Large intestine (tissue), 3 donors: ENCODE results near the gene EPHA5. TPM values are rescaled to one million over a fixed set of nuclear protein-coding genes. Genes with fewer than 3 reads are reported as not detected.

Source experiments
- DNase-seq, 2 donors: peaks; one replicate each; pipeline versions ENCODE4 v3.0.0 to v3.0.0-alpha.2; 2013
- H3K27ac ChIP-seq: one replicate; pipeline ENCODE4 v1.5.1; 2013; ENCODE audit warnings: low read length
- H3K27me3 ChIP-seq: 2 replicates; pipeline ENCODE4 v1.6.1; 2013; ENCODE audit warnings: low read length; ENCODE audit not compliant: control insufficient read depth, insufficient read depth
- H3K36me3 ChIP-seq: 2 replicates; pipeline ENCODE4 v1.6.1; 2013; ENCODE audit warnings: low read length; ENCODE audit not compliant: control insufficient read depth, insufficient read depth
- H3K4me1 ChIP-seq: one replicate; pipeline ENCODE4 v1.6.1; 2013; ENCODE audit warnings: low read length; ENCODE audit not compliant: control insufficient read depth, insufficient read depth
- H3K4me3 ChIP-seq: one replicate; pipeline ENCODE4 v1.5.1; 2013; ENCODE audit warnings: low read length
- H3K9me3 ChIP-seq: one replicate; pipeline ENCODE4 v1.6.1; 2013; ENCODE audit warnings: mild to moderate bottlenecking, low read depth, low read length, moderate library complexity; ENCODE audit not compliant: control insufficient read depth
- WGBS: methylation state at CpG from one replicate; pipeline ENCODE4 v1.1.5; 2013; ENCODE audit warnings: low lambda C conversion rate; ENCODE audit not compliant: insufficient coverage; 5-methylcytosine and 5-hydroxymethylcytosine counted together
- polyA plus RNA-seq: library from polyadenylated mRNA; unstranded; fragments of 120-200 nt; gene quantifications from one replicate; pipeline ENCODE4 v1.2.1, GENCODE V29; 2013

The EPHA5 gene
- polyA plus RNA-seq, 1 donor = 0.72 TPM

DNA sequence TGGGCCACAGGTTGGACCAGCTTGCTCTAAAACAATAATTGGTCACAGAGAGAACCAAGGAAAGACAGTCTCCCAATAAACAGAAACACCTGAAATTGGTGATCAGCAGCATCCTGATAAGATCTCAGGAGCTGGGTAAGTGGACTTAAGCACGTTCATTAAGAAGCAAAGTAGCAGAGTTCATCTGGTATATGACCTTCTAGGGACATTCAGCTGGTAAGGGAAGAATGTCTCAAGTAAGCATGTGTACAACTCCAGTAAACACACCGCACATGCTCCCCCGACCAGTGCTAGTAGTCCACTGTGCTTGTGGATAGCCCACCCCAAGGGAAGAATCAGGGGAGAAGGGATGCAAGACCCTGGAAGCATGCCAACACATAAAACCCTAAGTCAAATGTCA, 216.9 kb downstream of the EPHA5 start:
- Histone ChIP-seq H3K27ac (no peak overlapping the region), H3K4me3 (no peak overlapping the region), H3K36me3 (no peaks in the 10 kb centered on the region), H3K9me3 (no peaks in the 10 kb centered on the region), H3K4me1 (no peaks in the 10 kb centered on the region), H3K27me3 (no peaks in the 10 kb centered on the region)
- 80% methylated on average over 1 of the region's 3 CpGs for WGBS
- no peak for DNase-seq

DNA sequence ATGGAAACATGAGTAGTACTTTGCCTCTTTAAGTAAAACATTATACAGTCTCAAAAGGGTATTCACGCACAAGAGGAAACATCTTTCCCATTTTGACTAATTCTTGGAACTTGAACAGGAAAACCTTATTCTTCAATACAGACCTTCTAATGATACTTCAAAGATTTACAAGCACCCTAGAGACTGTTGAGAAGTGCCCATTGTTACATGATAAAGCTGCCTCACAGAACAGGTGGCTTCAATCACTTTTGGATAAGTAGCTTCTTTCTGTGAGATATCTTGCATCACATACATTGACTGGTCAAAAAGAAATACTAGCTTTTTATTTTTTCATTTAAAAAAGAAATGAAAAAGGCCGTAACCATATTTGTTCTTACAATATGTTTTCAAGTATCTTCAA, 219.4 kb downstream of the EPHA5 start:
- no peak for DNase-seq
- H3K9me3 ChIP-seq = no peaks in the 10 kb centered on the region
- no peaks in the 10 kb centered on the region for H3K27me3 ChIP-seq
- H3K36me3 ChIP-seq = no peaks in the 10 kb centered on the region
- WGBS = 100% methylated on average over 1 of the region's 2 CpGs
- H3K27ac ChIP-seq = no peak overlapping the region
- no peaks in the 10 kb centered on the region for H3K4me1 ChIP-seq
- H3K4me3 ChIP-seq = no peak overlapping the region

DNA sequence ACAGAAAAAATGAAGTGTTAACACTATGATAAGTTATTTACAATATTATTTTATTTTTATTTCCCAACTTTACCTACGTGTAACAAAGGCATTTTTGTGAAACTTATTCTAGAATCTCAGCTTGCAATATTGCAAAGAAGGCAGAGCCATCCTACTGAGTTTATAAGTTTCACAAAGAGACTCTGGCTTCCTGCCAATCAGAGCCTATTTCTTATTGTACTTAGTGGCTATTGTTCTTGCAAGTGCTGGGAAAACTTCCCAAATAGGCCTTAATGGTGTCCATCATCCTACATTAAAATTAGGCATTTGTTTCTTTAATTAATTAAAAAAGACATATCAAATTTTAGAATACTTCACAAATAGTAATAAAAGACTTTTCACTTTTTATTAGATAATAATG, 233.2 kb downstream of the EPHA5 start:
- DNase-seq = no peak
- Histone ChIP-seq H3K4me3 (no peak overlapping the region), H3K27me3 (no peaks in the 10 kb centered on the region), H3K4me1 (no peaks in the 10 kb centered on the region), H3K36me3 (no peaks in the 10 kb centered on the region), H3K9me3 (no peaks in the 10 kb centered on the region), H3K27ac (no peak overlapping the region)
- WGBS = 71% methylated on average over 1 of the region's 1 CpG

DNA sequence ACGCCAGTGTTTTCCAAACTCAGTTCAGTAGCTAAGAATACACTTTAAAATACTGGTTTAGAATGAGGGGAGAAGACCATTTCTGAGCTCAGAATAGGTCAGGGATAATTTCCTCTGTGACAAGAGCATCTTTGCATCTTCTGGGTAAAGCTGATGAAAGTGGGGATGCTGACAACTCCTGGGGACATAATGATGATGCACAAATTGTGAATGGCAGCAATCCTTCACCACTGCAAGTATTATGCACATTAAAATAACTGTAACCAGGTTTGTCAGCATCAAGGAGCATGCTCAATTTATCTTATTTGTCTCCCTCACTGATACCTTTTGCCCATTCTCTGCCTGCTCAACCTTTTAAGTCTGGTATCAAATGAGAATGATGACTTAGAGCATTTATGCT, 248.2 kb downstream of the EPHA5 start:
- WGBS = no CpG with 5 or more reads among the region's 1 CpG

DNA sequence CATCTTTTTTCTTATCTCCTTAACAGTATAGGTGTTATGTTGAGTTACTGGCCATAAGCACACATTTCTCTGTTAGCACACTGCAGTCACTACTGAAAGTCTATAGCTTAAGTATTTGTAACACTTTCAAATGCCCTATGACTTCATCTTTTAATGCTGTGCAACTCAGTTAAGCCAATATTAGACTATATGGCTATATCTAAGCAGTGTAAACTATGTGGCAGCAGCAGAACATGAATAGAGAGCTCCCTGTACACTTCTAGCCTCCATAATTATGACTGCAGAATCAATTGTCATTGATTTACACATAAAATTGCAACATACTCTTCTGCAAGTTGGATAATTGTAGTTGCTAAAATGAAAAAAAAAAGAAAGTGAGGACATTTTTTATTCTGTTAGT, 250.3 kb downstream of the EPHA5 start:
- Histone ChIP-seq H3K4me1 (no peaks in the 10 kb centered on the region), H3K27ac (no peak overlapping the region)

More for the DNA sequence above, 248.2 kb downstream of the EPHA5 start:
- no peak overlapping the region for H3K27ac ChIP-seq
- no peak for DNase-seq
- H3K36me3 ChIP-seq = no peaks in the 10 kb centered on the region
- H3K4me3 ChIP-seq = no peak overlapping the region
- no peaks in the 10 kb centered on the region for H3K4me1 ChIP-seq
- no peaks in the 10 kb centered on the region for H3K9me3 ChIP-seq
- H3K27me3 ChIP-seq = no peaks in the 10 kb centered on the region

DNA sequence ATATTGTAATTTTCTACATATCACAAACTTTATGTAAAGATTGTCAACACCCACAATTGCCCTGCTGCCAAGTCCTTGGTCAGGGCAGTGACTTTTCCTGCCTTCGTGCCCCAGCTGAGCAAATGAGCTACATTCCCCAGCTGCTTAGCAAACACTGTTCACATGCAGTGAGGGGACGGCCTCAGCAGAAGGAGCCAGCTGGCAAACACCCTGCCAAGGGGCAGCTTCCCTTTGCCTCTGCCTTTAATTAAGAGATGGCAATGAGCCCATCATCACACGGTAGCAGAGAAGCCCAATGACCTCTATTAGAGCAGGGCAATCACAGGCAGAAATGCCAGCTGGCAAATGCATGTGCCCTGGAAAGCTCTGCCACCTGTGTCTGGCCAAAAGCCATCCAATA, 253.4 kb downstream of the EPHA5 start:
- WGBS = no CpG with 5 or more reads among the region's 3 CpGs
- Histone ChIP-seq H3K4me1 (no peaks in the 10 kb centered on the region), H3K27me3 (no peaks in the 10 kb centered on the region), H3K9me3 (no peaks in the 10 kb centered on the region), H3K36me3 (no peaks in the 10 kb centered on the region), H3K27ac (no peak overlapping the region), H3K4me3 (no peak overlapping the region)
- peak in 1 of 2 donors; percentile 2 for DNase-seq

More for the DNA sequence above, 250.3 kb downstream of the EPHA5 start:
- DNase-seq = no peak
- Histone ChIP-seq H3K9me3 (no peaks in the 10 kb centered on the region), H3K27me3 (no peaks in the 10 kb centered on the region), H3K4me3 (no peak overlapping the region), H3K36me3 (no peaks in the 10 kb centered on the region)

DNA sequence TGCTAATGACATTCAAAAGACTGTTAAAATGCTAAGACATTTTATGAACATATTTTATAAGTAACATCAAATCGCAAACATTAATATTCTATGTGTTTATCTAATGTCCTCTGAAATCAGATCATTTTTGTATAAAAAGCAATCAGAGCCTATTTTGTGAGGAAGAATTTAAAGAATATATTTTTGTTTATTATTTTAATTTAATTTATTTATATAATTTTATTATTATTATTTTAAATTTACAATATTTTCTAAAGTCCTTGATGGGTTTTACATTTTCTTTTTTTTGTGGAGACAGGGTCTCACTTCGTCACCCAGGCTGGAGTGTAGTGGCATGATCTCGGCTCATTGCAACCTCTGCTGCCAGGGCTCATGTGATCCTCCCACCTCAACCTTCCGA, 262.8 kb downstream of the EPHA5 start:
- Histone ChIP-seq H3K4me3 (no peak overlapping the region), H3K36me3 (no peaks in the 10 kb centered on the region), H3K27me3 (no peaks in the 10 kb centered on the region), H3K27ac (no peak overlapping the region), H3K9me3 (no peaks in the 10 kb centered on the region), H3K4me1 (no peaks in the 10 kb centered on the region)
- 88% methylated on average over 1 of the region's 4 CpGs for WGBS
- DNase-seq = no peak

DNA sequence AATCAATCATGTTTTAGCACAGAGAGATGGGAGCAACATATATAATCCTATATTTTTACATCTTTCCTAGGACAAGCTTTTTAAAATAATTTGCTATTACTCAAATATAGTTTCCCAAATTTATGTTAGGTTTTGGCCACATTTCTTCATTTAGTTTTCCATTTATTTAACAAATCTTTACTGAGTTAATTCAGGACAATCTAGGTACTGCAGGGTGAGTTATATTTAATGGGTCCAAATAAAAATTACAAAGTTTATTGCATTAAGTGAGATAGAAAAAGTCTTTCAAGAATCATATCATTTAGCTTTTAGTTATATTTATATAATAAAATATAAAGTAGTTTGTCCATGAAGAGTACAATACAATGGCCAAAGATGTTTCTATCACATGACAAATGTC, 269.2 kb downstream of the EPHA5 start:
- Histone ChIP-seq H3K27me3 (no peaks in the 10 kb centered on the region), H3K9me3 (no peaks in the 10 kb centered on the region), H3K4me3 (no peak overlapping the region), H3K27ac (no peak overlapping the region), H3K4me1 (no peaks in the 10 kb centered on the region), H3K36me3 (no peaks in the 10 kb centered on the region)
- no peak for DNase-seq

DNA sequence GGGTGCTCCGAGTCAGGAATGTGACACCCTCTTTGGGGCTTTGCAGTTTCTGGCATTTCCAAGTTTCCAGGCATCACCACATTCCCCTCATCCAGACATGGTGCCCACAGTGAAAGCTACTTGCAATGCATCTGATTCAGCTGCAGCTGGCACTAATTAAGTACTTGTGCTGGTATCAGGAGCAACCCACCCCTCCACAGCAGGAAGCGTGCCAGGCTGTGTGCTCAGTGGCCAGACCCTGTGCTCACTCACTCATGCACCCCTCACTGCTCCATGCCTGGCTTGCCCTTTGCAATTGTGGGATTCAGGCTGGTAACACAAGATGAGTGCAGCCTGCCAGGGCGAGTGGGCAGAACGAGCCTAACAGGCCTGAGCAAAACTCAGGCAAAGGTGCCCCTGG, 271.2 kb downstream of the EPHA5 start:
- no peaks in the 10 kb centered on the region for H3K27me3 ChIP-seq
- no peak overlapping the region for H3K27ac ChIP-seq
- WGBS = no CpG with 5 or more reads among the region's 4 CpGs
- H3K4me3 ChIP-seq = no peak overlapping the region
- no peaks in the 10 kb centered on the region for H3K4me1 ChIP-seq
- H3K9me3 ChIP-seq = no peaks in the 10 kb centered on the region
- DNase-seq = no peak
- no peaks in the 10 kb centered on the region for H3K36me3 ChIP-seq

DNA sequence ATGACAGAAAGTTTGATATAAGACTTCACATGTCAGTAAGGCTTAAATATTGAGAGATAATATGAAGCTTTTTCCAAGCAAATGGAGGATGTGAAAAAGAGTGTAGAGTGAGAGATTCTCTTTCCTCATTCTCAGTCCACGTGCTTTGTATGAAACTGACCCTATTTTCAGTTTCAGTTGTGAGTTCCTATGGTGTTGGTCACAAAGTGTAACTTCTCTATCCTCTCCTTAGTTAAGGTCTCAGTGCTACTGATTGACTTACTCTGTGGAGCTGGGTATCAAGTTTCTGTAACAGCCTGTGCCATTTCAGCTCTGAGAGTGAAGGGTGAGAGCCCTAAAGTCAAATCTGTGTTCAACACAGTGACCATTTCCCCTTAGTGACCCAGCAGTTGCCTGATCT, 277.2 kb downstream of the EPHA5 start:
- Histone ChIP-seq H3K4me1 (no peaks in the 10 kb centered on the region), H3K27ac (no peak overlapping the region), H3K9me3 (no peaks in the 10 kb centered on the region), H3K36me3 (no peaks in the 10 kb centered on the region), H3K27me3 (no peaks in the 10 kb centered on the region), H3K4me3 (no peak overlapping the region)
- DNase-seq = no peak
- 80% methylated on average over 1 of the region's 1 CpG for WGBS

DNA sequence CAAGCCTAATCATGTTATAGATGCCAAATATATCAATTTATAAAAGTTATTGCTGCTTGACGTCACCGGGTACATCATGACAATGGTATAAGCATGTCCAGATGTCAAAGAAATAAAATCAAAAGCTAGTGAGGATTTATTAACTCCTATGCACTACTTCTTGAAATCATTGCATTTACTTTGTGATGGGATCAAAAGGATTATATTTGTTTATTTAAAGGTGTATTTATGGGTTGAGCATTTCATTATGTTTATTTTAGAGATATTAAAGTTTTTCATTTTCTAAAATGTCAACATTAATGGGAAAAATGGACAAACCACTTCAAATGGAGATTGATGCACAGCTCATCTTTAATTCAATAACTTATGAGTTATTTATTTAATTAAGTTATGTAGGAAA, 277.8 kb downstream of the EPHA5 start:
- no CpG with 5 or more reads among the region's 2 CpGs for WGBS
- Histone ChIP-seq H3K27me3 (no peaks in the 10 kb centered on the region), H3K4me1 (no peaks in the 10 kb centered on the region), H3K36me3 (no peaks in the 10 kb centered on the region), H3K27ac (no peak overlapping the region), H3K4me3 (no peak overlapping the region), H3K9me3 (no peaks in the 10 kb centered on the region)
- no peak for DNase-seq
